ENCODE results near the gene PRDM16. TPM values are rescaled to one million over a fixed set of nuclear protein-coding genes. Genes with fewer than 3 reads are reported as not detected.

The PRDM16 gene
- polyA plus RNA-seq, 1 donor (not counting 4 experiments of a cell fraction or from before 2014, with no cell fraction given) = 0.05 TPM

GRCh38 chr1:3485016-3485415 is 416.0 kb downstream of the PRDM16 start:
- Histone ChIP-seq H3K4me3 (ENCODE audit: control insufficient read depth in 2 of 3, extremely low read depth in 1 of 3, insufficient read depth in 2 of 3, low read depth in 1 of 3, low read length in 3 of 3) (no peak overlapping the region), H3K9me1 (ENCODE audit: control insufficient read depth, extremely low read depth, insufficient read depth, low read length) (no peaks in the 10 kb centered on the region), H3K9ac (ENCODE audit: control insufficient read depth, extremely low read depth, insufficient read depth, low read length) (no peak overlapping the region), H4K20me1 (ENCODE audit: control insufficient read depth, extremely low read depth, insufficient read depth, low read length) (no peaks in the 10 kb centered on the region), H3K4me2 (ENCODE audit: control insufficient read depth, extremely low read depth, insufficient read depth, low read depth, low read length) (no peak overlapping the region), H2AFZ (ENCODE audit: control insufficient read depth, low read length) (no peak overlapping the region), H3K9me3 (ENCODE audit: control insufficient read depth, low read depth, low read length) (peaks cover 2% of the 10 kb centered on the region), H3K79me2 (ENCODE audit: control insufficient read depth, insufficient read depth, low read length) (no peaks in the 10 kb centered on the region), H3K36me3 (ENCODE audit: control insufficient read depth in 2 of 2, extremely low read depth in 1 of 2, insufficient read depth in 2 of 2, low read length in 2 of 2) (no peaks in the 10 kb centered on the region), H3K27ac (ENCODE audit: control insufficient read depth, insufficient read depth, low read length) (no peak overlapping the region), H3K27me3 (ENCODE audit: control insufficient read depth, extremely low read depth, insufficient read depth, low read length) (no peaks in the 10 kb centered on the region), H3K4me1 (ENCODE audit: control insufficient read depth, extremely low read depth, insufficient read depth, low read length) (peaks cover 16% of the 10 kb centered on the region)
- FAIRE-seq (no peak), DNase-seq (ENCODE audit: low read depth, low spot score) (no peak)
- TF ChIP-seq CTCF (optimal IDR thresholded peaks at IDR 0.05 in 1 of 3, IDR thresholded peaks at IDR 0.05 in 1 of 3, conservative IDR thresholded peaks at IDR 0.05 in 1 of 3; ENCODE audit: extremely low read depth in 1 of 3, insufficient read depth in 2 of 3, low read length in 3 of 3) (no peak), EZH2 (IDR thresholded peaks at IDR 0.05; ENCODE audit: low read length) (no peak)
- dilution Hi-C loops (cut with MboI; ENCODE audit: extremely low pct_ligation_motif_present, low sequenced_read_pairs) = no loop called here

Other genes starting within 250 kb of the PRDM16 start
- gene ACTRT2, start 47.7 kb upstream of the PRDM16 start, polyA plus RNA-seq = not detected in 3 replicates